Astrocyte (in vitro differentiated cells and primary cell): ENCODE results near the gene POMGNT1.

Experiments
- EZH2 ChIP-seq: IDR thresholded peaks from 2 replicates; pipeline ENCODE4 v1.6.1; 2012; ENCODE audit warnings: mild to moderate bottlenecking, low read length, inconsistent platforms; ENCODE audit not compliant: insufficient read depth
- TF ChIP-seq, protein P1 (sequence below): IDR thresholded peaks from 2 replicates; pipeline ENCODE4 v1.5.1; 2011; ENCODE audit warnings: low read depth, mild to moderate bottlenecking, inconsistent platforms, low read length, moderate library complexity; ENCODE audit not compliant: insufficient read depth

DNA sequence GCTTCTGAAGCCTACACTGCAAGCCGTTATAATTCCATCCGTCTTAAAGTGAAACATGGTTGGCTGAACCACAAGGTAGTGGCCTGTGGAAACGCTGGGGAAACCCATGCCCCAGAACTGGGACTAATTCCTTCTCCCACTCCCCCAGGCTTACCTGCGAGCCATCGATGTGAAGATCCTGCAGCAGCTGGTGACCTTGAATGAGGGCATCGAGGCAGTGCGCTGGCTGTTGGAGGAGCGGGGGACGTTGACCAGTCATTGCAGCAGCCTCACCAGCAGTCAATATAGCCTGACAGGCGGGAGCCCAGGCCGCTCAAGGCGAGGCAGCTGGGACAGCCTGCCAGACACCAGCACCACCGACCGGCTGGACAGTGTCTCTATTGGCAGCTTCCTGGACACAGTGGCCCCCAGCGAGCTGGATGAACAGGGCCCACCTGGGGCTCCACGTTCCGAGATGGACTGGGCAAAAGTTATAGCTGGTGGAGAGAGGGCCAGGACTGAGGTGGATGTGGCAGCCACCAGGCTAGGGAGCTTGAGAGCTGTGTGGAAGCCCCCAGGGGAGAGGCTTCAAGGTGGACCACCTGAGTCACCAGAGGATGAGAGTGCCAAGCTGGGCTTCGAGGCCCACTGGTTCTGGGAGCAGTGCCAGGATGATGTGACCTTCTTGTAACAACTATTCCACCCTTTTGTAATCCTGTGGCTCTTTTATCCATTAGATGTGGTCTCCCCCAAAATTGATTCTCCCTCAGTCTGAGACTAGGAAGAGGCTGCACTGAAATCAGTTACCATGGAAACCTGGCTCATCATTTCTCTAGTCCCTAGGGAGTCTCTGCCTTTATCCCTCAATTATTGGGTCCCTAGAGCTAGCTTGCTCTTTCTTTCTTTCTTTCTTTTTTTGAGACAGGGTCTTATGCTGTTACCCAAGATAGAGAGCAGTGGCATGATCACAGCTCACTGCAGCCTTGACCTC is 21.6 kb upstream of the POMGNT1 start:
- TF ChIP-seq, protein P1, sequence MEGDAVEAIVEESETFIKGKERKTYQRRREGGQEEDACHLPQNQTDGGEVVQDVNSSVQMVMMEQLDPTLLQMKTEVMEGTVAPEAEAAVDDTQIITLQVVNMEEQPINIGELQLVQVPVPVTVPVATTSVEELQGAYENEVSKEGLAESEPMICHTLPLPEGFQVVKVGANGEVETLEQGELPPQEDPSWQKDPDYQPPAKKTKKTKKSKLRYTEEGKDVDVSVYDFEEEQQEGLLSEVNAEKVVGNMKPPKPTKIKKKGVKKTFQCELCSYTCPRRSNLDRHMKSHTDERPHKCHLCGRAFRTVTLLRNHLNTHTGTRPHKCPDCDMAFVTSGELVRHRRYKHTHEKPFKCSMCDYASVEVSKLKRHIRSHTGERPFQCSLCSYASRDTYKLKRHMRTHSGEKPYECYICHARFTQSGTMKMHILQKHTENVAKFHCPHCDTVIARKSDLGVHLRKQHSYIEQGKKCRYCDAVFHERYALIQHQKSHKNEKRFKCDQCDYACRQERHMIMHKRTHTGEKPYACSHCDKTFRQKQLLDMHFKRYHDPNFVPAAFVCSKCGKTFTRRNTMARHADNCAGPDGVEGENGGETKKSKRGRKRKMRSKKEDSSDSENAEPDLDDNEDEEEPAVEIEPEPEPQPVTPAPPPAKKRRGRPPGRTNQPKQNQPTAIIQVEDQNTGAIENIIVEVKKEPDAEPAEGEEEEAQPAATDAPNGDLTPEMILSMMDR = no peak
- no peak for TF ChIP-seq EZH2
